ENCODE measurements around the gene TIPIN.

DNA sequence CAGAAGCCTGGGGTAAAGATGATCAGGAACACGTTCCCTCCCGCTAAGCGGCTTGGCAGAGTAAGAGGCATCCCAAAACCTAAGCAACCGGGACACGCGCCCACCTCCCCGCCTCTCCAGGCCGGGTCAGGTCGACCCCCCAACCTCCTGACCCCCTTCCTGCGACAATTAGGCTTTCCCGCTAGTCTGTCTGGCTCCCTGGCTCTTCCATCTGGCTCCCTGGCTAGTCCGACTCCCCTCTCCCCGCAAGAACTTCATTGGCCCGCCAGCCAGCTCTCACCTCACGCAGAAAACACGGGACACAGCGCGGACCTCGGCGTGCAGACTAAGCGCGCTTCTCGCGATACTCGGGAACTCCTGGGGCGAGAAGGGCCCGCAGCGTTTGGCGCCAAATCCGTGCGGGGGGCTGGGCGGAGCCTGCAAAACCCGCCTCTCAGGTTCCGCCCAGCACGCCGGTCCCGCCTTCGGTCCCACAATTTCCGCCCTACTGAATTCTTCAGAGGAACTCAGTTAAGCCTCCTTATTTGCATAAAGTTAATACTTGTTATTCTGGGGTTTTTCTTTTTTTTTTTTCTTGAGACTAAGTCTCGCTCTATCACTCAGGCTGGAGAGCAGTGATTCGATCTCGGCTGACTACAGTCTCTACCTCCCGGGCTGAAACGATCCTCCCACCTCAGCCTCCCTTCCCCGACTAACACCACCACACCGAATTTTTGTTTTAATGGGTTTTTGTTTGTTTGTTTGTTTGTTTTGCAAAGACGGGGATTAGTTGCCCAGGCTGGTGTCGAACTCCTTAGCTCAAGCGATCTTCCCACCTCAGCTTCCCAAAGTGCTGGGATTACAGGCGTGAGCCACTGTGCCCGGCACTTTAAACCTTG is at the start of gene TIPIN:
- TF ChIP-seq, protein P1, sequence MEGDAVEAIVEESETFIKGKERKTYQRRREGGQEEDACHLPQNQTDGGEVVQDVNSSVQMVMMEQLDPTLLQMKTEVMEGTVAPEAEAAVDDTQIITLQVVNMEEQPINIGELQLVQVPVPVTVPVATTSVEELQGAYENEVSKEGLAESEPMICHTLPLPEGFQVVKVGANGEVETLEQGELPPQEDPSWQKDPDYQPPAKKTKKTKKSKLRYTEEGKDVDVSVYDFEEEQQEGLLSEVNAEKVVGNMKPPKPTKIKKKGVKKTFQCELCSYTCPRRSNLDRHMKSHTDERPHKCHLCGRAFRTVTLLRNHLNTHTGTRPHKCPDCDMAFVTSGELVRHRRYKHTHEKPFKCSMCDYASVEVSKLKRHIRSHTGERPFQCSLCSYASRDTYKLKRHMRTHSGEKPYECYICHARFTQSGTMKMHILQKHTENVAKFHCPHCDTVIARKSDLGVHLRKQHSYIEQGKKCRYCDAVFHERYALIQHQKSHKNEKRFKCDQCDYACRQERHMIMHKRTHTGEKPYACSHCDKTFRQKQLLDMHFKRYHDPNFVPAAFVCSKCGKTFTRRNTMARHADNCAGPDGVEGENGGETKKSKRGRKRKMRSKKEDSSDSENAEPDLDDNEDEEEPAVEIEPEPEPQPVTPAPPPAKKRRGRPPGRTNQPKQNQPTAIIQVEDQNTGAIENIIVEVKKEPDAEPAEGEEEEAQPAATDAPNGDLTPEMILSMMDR (conservative IDR thresholded peaks at IDR 0.05) = no peak
- no peak for TF ChIP-seq EZH2 (IDR thresholded peaks at IDR 0.05; ENCODE audit: low read depth)
